ENCODE data around the gene LRRC45. TPM values are rescaled to one million over a fixed set of nuclear protein-coding genes. Genes with fewer than 3 reads are reported as not detected.

The LRRC45 gene
- total and polyA plus RNA-seq, 9 of the 15 experiments (the other 6 are each of a cell fraction or from before 2014, with no cell fraction given), result 3.5 to 21.5 (median 11.2) TPM; not detected in 2

- ChIA-PET POLR2A (no interaction called here), CTCF (ENCODE audit: low intra/inter-chr PET ratio) (no interaction called here)
- 0 out of 2 replicates have a peak, but pooled peaks cover 4% of the 10 kb centered on the region for H4K20me1 ChIP-seq (replicated peaks; ENCODE audit: control insufficient read depth, insufficient read depth, low read length)
- ATAC-seq, result no peak
- no peak for FAIRE-seq
- 72% methylated on average over 9 of the region's 17 CpGs for WGBS (ENCODE audit: insufficient coverage, low coverage, missing lambda C conversion rate)
- H3K4me3 ChIP-seq, result no peak overlapping the region
- no peaks in the 10 kb centered on the region for H3K27me3 ChIP-seq (ENCODE audit: control insufficient read depth in 2 of 2, insufficient read depth in 2 of 2, low read length in 2 of 2)
- no TSS peak for BruUV-seq (replicated peaks)
- no peak for DNase-seq (ENCODE audit: extremely low read depth in 1 of 4, low spot score in 3 of 4)
- H3K36me3 ChIP-seq (ENCODE audit: control insufficient read depth, insufficient read depth, low read length), result peaks cover 6% of the 10 kb centered on the region; the same call in 1 of the 3 replicates
- no peak overlapping the region for H2AFZ ChIP-seq (ENCODE audit: low read depth, low read length)
- no peak overlapping the region for H3K27ac ChIP-seq (ENCODE audit: extremely low read depth, low read depth, low read length)
- peaks cover 3% of the 10 kb centered on the region for H3K9me1 ChIP-seq (ENCODE audit: control insufficient read depth, insufficient read depth, low read length)
- intact Hi-C loops (cut with micrococcal nuclease), result no loop called here
- H3K4me2 ChIP-seq (ENCODE audit: insufficient read depth, low read length), result no peak overlapping the region
- peaks cover 0 to 63% of the 10 kb centered on the region in 2 experiments; a peak in 2 of 5 replicates for H3K4me1 ChIP-seq (replicated peaks in 1 of 2; ENCODE audit: control insufficient read depth in 2 of 2, insufficient read depth in 2 of 2, low read length in 2 of 2)
- H3K79me2 ChIP-seq (ENCODE audit: control insufficient read depth, insufficient read depth, low read length), result no peaks in the 10 kb centered on the region
- no peak for TF ChIP-seq NEUROD1 (IDR thresholded peaks at IDR 0.05; ENCODE audit: borderline replicate concordance, low read depth, low read length, partially characterized antibody)
- TF ChIP-seq ZNF79 (CRISPR knock-in tag; IDR thresholded peaks at IDR 0.05; ENCODE audit: low read depth), result no peak
- TF ChIP-seq ETV1 (tag; conservative IDR thresholded peaks at IDR 0.05; ENCODE audit: low read depth), result no peak
- no peak for TF ChIP-seq ADNP (tag; IDR thresholded peaks at IDR 0.05)
- TF ChIP-seq, protein P1, sequence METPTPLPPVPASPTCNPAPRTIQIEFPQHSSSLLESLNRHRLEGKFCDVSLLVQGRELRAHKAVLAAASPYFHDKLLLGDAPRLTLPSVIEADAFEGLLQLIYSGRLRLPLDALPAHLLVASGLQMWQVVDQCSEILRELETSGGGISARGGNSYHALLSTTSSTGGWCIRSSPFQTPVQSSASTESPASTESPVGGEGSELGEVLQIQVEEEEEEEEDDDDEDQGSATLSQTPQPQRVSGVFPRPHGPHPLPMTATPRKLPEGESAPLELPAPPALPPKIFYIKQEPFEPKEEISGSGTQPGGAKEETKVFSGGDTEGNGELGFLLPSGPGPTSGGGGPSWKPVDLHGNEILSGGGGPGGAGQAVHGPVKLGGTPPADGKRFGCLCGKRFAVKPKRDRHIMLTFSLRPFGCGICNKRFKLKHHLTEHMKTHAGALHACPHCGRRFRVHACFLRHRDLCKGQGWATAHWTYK (CRISPR knock-in tag; IDR thresholded peaks at IDR 0.05), result no peak
- no peak for TF ChIP-seq ILF3 (IDR thresholded peaks at IDR 0.05; ENCODE audit: borderline replicate concordance)
- no peak for TF ChIP-seq TGIF2 (CRISPR knock-in tag; IDR thresholded peaks at IDR 0.05)
- TF ChIP-seq YBX1 (IDR thresholded peaks at IDR 0.05), result no peak
- TF ChIP-seq, protein P2, sequence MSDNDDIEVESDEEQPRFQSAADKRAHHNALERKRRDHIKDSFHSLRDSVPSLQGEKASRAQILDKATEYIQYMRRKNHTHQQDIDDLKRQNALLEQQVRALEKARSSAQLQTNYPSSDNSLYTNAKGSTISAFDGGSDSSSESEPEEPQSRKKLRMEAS (CRISPR knock-in tag; IDR thresholded peaks at IDR 0.05), result no peak
- TF ChIP-seq CHD1 (IDR thresholded peaks at IDR 0.05; ENCODE audit: low read length), result no peak
- no peak for TF ChIP-seq CTCF (IDR thresholded peaks at IDR 0.05 in 2 of 3, conservative IDR thresholded peaks at IDR 0.05 in 1 of 3; ENCODE audit: insufficient read depth in 2 of 3, low read depth in 1 of 3, low read length in 3 of 3)
- TF ChIP-seq ZNF449 (CRISPR knock-in tag; IDR thresholded peaks at IDR 0.05), result no peak
- TF ChIP-seq ZNF699 (CRISPR knock-in tag; IDR thresholded peaks at IDR 0.05; ENCODE audit: insufficient replicate concordance), result no peak
- no peak for TF ChIP-seq ZBTB1 (CRISPR knock-in tag; IDR thresholded peaks at IDR 0.05; ENCODE audit: borderline replicate concordance, low read depth)
- H3K9ac ChIP-seq (ENCODE audit: insufficient read depth in 1 of 2, low read depth in 2 of 2, low read length in 2 of 2), result peak overlapping the region in 1 of 2 experiments; percentile 76; a peak in 1 of 4 replicates
- H3K9me3 ChIP-seq (replicated peaks; ENCODE audit: control insufficient read depth, insufficient read depth, low read depth, low read length), result no peaks in the 10 kb centered on the region
- in situ Hi-C loops (cut with MboI), result no loop called here
Observed at GRCh38 chr17:82001571-82002056, 21.5 kb upstream of the LRRC45 start.
